GM21619 (cell line): Measurements from ENCODE around the gene AIM2.
A peak's percentile ranks its signal among the peaks of the same experiment; 100 is the strongest.
"Not testable (repeated sequence)": the region's sequence is repeated elsewhere in the genome, so short reads cannot be mapped to it uniquely, and the experiment has no call there.

Experiments used
- ATAC-seq: cut with Tn5 transposase; IDR thresholded peaks from one replicate; pipeline ENCODE4 v1.9.1; 2021; ENCODE audit not compliant: unreplicated experiment

AIM2 gene, protein sequence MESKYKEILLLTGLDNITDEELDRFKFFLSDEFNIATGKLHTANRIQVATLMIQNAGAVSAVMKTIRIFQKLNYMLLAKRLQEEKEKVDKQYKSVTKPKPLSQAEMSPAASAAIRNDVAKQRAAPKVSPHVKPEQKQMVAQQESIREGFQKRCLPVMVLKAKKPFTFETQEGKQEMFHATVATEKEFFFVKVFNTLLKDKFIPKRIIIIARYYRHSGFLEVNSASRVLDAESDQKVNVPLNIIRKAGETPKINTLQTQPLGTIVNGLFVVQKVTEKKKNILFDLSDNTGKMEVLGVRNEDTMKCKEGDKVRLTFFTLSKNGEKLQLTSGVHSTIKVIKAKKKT

GRCh38 chr1:159076438-159077119 is at the start of gene AIM2:
TSS of gene AIM2 (minus strand) at chr1:159076766. CDS start at chr1:159073499, 3,267 bp downstream.
- ATAC-seq: peak; percentile 79

- no peak for ATAC-seq
Measured at GRCh38 chr1:159123587-159123986, 47.0 kb upstream of the AIM2 start.

- ATAC-seq: peak; percentile 89
Measured at GRCh38 chr1:159122005-159122621, 45.5 kb upstream of the AIM2 start.

DNA sequence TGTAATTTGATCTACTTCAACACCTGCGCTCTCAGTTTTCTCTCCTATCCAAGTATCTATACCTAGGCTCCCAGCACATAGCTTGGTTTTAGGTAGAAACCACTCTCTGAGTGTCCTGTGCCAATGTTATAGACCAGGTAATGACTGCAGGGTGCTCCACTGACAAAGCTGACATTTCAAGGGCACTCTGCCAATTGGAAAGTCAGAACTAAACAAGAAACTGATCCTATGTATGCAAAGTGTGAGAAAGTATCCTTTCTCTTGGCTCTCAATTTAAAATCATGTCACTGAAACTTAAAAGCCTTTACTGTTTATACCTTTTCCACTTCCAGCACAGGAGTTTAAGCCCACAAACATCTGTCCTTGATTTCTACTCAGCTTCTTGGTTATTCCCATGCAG is 45.0 kb upstream of the AIM2 start:
- ATAC-seq: peak; percentile 62

DNA sequence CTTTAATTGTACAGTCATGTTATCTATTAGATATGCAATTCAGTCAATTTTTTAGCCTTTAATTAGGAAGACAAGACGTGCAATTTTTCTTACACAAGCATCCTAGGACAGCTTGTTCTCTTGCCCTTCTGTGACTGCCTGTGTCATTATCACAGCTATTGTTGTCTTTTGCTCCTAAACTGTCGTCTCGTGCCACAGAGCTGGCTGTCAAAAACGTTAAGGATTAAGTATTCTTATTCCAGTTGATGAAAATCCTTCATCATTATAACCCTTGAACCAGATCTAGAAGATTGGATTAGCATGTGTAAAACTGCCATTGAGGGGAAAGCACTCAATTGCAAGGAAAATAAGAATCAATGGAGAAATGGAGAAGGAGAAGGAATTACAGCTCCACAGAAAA is 43.8 kb upstream of the AIM2 start:
- no peak for ATAC-seq

DNA sequence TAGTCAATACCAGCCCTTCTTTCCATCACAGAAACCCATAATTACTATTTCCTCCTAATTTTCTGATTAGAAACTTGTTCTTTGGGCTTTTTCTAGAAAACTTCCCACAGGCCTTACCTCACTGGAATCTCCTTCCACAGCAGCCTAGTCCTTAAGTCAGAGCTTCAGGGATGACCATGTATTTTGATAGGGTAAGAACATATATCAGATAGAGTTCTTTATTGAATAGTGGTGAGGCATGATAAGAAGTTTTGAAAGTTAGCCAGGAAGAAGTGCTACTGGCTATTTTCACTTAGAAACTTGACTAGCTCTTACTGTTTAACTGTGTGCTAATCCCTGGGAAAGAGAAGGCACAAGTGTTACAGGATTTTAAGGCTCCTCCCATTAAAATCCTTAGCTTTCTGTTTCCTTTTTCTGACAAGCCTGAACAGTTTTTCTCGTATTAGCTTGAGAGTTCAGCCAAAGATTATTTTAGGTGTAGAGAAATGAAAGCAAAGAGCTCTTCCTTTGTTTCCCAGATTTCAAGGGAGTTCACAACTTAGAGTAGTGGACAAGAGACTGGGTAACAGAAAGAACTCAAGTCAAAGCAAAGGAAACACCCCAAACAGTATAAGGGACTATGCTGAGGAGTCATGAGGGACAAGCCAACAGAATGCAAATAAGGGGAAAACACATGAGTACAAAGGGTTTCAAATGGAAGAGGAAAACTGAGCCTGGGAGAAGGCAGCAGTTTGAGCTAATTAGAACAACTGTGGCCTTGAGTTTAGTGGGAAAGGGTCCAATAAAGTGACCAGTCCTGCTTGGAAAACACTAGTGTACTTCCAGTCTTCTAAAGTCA is 37.2 kb upstream of the AIM2 start:
- ATAC-seq: no peak

DNA sequence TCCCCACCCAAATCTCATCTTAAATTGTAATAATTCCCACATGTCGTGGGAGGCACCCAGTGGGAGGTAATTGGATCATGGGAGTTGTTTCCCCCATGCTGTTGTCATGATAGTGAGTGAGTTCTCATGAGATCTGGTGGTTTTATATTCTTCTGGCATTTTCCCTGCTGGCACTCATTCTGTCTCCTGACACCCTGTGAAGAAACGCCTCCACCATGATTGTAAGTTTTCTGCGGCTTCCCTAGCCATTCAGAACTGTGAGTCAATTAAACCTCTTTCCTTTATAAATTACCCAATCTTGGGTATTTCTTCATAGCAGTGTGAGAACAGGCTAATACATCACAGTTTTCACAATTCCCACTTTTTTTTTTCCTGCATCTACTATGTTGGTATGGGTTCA is 26.5 kb upstream of the AIM2 start:
- ATAC-seq: not testable (repeated sequence)

DNA sequence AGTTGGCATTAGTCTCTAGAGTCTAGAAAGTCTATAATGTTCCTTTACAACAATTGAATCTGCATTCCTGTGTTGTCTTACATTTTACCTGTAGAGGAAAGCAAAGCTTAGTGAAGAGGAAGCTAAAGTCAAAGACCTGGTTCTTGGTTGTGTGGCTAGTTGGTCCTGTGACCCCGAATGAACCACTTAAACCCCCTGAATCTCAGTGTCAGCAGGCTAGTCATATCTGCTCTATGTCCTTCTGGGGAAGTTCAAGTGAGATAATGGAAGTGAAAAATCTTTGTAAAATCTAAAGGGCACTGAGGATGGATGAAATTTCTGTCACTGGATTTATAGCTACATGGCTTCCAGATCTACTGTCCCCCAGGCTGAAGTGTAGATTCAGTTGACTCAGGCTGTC is 24.0 kb upstream of the AIM2 start:
- no peak for ATAC-seq

DNA sequence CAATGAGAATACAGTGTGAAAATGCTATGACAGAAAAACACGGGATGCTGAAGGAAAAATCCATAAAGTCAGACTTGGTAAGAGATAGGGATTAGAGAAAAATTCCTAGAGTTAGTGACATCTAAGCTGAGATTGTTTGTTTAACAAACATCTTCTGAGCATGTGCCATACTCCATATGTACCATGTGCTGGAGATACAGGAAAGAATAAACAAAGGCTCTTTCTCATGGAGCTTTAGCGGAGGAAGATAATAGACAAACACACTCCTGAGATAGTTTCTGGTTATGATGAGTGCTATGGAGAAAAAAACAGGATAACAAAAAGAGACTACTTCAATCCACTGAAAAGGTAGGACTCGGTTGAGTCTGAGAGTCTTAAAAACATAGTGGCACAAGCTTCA is 22.0 kb upstream of the AIM2 start:
- ATAC-seq: no peak

DNA sequence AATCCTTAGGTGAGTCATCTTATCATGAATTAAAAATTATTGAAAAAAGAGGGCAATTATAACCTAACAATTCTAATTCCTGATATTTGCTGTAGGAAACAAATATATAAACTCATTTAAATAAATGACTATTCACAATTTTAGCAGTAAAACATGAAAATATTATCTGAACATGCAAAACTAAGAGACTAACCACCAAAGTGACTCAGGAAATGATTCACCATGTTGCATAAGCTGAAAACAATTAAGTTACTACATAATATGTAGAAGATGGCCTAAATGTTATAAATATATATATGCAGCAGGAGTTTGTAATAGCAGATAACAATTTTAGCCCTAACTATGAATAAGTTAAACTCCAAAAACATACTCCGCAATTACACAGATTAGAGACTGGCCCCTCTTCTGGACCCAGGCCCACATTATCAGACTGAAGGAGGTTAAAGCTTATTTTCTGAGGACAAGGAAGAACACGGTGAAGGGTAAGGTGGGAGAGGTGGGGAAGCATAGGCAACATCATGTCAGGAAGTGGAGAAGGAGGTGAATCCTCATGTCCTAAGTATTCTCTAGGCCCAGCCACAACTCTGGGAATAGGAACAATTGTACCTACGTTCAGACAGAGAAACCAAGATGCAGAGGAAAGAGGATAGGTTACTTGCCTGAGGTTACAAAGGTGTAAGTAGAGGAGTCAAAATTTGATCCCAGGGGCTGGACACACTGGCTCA is 15.6 kb upstream of the AIM2 start:
- no peak for ATAC-seq

GRCh38 chr1:159091607-159092031 is 15.1 kb upstream of the AIM2 start:
- ATAC-seq: no peak

- ATAC-seq: no peak
Measured at GRCh38 chr1:159091180-159091560, 14.6 kb upstream of the AIM2 start.

GRCh38 chr1:159090286-159091179 is 14.0 kb upstream of the AIM2 start:
- no peak for ATAC-seq

DNA sequence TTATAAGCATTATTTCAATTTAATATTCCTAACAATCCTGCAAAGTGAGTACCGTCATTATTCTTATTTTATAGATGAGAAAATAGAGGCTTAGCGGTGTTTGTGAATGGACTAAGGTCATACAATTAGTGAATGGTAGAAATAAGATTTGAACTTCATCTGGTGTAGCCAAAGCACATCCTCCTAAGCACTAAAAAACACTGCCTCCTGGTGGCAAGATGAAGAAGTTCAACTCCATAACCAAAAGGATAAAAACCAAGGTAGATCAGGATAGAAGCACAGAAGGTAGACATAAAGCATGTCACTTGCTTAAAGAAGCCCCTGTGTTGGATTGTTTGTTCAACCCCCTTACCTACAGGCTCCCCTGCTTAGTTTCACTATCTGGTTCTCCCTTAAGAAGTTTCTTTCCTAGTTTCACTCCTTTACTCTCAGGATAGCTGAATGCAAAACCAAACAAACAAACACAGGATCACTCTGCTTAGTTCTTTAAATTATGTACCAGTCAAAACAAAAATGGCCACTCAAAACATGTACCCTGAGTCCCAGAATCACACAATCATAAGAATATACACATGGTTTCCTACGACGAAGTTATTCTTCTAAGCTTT is 12.7 kb upstream of the AIM2 start:
- ATAC-seq: no peak

DNA sequence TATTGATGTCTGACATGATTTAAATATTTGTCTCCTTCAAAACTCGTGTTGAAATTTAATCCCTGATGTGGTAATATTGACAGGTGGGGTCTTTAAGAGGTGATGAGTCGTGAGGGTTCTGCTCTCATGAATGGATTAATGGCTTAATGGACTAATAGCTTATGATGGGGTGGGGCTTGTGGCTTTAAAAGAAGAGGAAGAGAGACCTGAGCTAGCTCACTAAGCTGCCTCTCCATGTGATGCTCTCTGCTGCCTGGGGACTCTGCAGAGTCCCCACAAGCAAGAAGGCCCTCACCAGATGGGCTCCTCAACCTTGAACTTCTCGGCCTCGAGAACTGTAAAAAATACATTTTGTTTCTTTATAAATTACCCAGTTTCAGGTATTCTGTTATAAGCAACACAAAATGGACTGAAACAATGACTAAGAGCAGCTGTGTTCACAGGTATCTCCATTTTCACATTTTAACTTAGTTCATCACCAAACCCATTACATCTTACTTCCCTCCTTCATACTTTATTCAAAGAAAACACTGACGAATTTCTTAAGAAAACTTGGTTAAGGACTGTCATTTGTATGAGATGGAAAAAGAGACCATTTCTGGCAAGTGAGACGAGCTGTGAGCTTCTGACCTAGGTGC is 12.1 kb upstream of the AIM2 start:
- ATAC-seq: peak; percentile 50

DNA sequence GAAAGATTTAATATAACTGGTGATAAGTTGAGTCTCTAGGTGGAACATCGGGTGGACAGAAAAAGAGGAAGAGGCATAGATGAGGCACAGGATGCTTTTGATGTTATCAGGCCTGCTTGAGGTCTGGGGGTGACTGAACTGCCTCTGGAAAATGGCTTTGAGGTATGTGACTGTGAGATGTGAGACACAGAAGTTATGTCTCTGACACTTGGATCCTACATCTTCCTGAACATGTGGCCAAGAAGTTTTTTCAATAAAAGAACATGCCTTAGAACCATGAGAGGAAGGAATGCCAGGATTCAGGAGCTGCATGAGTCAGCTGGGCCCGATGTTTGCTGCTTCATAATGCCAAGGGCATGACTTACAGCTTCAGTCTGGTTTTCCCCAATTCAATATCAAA is 11.5 kb upstream of the AIM2 start:
- ATAC-seq: no peak

DNA sequence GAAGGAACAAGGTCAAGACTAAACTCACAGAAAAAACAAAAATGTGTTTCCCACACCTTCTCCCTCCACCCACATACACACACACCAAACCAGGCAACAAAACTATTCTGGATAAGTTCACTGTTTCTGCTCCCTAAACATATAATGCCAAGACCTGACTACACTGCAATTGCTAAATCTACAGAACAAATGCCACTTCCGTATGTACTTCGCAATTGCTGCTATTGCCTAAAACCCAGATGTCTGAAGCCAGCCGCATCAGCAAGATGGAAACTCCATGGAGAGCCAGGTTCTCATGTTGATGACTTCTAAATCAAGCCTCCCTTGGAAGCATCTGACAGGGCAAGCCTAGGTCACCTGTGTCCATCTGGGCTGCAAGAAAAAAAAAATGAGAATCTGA is 8.3 kb upstream of the AIM2 start:
- no peak for ATAC-seq

- ATAC-seq: no peak
Measured at GRCh38 chr1:159084152-159084551, 7.6 kb upstream of the AIM2 start.

DNA sequence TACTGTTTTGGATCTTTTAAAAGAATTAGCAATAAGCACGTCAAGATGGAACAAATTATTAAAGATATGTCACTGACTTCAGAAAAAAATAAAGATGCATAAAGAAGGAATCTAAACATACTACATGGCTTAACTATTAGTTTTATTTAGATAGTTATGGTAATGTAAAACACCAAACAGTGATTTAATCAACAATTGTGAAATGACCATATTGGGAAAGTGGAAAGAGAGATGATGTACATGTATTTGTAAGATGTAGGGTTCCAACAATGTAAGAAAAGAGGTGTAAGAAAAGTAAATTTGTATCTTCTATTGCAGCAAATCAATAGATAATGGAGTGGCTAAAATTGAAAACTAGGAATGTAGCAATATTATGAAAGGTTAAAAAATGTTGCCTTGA is 6.4 kb upstream of the AIM2 start:
- ATAC-seq: no peak
